ENCODE results near the gene CCDC167.

Gene CCDC167

DNA sequence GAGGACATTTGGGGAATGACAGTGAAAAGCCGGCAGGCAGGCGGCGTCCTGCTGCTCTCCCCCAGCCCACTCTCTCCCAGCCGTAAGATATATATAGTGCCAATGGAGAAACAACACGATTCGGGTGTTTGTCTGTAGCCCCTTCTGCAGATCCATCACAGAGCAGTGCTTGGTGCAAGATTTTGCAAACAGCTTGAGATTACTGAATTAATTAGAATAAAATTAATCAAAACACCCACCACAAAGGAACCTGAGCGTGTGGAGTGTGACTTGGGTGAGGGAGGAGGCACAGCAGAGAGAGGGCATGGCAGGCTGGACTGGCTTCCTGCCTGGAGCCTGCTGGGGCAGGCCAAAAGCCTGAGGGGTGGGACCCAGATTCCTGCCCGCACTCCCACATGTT lies 28.8 kb upstream of the CCDC167 start:
- DNase-seq: no peak

DNA sequence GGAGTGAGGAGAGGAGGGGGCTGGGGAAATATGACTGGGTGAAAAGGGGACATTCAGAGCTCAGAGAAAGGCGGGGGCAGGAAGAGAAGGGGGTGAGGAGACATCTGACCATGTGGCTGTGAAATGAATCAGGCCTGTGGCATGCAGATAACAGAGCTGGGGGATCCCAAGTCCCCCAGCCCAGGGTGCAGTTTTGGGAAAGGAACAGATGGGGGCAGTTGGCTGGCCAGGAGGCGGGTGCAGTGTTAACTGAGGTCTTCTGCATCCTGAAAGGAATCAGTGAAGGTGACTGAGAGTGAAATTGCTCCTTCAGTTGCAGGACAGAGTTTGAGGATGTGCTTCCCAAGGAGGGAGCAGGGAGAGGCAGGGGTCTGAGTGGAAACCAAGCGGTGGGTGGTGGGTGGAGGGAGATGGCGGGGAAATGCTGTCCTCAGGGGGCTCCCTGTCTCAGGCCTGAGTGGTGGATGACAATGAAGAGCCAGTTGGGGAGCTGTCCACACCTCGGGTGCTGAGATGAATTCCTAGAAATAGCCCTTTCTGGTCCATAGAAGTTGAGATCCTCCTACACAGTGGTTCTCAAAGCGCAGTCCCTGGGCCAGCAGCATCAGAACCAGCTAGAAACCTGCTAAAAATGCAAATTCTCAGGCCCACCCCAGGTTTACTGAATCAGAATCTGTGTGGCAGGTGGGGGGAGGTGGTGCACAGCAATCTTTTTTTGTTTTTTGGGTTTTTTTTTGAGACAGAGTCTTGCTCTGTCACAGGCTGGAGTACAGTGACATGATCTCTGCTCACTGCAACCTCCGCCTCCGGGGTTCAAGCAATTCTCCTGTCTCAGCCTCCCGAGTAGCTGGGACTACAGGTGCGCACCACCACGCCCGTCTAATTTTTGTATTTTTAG lies 26.0 kb upstream of the CCDC167 start:
- DNase-seq: no peak

DNA sequence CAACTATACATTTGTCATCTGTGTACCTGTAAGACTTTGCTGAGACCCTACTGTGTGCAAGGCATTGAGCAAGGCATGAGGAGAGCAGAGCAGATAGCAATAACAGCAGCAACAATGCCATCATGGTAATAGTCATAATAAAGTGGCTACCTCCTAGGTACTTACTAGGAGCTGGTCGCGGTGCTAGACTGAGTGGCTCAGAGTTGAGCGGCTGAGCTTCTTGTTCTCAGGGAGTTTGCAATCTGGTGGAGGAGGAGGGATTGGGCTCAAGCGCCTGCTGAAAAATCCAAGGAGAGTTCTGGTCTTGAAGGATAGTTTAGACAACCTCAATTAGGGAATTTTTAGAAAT lies 25.3 kb upstream of the CCDC167 start:
- DNase-seq: no peak

DNA sequence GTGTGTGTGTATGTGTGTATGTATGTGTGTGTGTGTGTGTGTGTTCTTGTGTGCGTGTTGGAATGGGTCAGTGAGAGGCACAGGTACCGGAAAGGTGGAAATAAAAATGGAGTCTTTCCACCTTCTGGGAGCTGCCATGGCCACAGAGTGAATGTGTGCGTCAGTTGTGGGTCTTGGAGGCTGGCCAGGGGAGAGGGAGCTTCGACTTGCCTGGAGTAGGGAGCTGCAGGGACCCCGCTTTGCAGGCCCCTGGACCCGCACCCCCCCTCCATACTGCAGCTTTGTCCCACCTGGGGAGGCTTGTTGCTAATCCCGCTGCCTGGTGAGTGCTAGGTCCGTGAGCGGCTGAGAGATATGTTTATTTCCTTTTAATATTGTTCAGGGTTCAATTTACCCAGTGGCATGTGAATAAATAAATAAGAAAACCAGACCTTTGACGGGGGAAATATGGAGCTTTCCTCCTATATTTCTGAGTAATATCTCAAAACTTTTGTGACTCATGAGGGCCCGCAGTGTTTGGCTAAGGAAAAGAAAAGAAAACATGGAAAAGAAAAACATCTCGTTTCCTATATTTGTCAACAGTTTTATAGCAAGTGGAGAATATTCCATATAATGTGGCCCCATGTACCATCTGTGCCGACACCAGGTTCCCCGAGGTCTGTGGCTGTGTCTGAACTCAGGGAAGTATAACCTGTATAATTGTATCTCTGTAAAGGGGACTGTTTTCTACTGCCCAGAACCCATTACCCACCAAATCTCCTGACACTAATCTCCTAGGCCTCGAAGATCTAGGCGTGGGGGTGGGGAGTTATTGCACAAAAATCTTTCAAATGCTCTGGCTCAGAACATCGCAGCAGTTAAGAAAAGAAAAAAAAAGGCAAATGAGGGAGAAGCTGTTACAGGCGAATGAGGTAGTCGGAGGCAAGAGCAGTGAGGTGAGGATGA lies 24.6 kb upstream of the CCDC167 start:
- DNase-seq: no peak

DNA sequence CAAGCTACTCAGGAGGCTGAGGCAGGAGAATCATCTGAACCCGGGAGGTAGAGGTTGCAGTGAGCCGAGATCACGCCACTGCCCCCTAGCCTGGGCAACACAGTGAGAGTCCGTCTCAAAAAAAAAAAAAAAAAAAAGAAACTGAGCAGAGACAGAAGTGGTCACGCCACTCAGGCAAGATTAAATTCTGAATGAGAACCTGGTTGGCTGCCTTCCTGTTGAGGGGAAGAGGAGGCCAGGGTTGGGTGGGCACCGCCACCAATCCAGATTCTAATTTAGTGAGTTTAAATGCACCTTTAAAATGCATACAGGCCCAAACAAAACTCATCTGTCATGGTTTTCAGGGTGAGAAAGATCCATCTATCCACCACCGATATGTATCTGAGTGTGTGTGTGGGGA lies 23.7 kb upstream of the CCDC167 start:
- DNase-seq: no peak

DNA sequence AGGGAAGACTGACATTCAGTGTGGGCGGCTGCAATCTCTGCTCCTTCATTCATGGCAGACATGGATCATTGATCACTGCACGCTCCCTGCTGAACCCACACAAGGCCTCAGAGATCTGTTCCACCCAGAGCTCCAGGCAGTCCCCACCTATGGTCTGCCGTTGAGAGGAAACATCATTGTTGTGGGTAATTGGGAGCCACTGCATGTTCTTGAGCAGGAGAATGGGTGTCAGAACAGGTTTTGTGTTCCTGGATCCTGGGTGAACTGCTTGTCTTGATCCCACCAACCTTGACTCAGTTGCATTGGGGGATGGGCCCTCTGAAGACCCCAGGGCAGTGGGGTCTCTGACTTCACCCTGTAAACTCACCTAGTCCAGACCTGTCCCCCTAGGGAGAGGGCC lies 23.1 kb upstream of the CCDC167 start:
- DNase-seq: no peak

DNA sequence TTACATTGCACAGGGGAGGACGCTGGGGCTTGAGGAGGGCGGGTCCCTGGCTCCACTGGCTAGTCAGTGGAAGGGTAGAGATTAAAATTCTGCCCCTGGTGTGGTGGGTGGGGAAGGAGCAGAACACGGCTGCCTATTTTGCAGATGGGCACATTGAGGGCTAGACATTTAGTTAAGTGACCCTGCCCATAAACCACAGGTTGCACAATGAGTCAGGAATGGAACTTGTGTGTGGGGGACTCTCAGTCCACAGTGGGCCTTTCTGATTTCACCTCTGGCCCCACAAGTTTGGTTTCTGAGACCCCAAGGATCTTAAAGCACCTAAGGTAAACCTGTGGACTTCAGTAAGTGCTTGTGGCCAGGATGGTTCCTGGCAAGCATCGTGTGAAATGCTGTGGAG lies 22.0 kb upstream of the CCDC167 start:
- DNase-seq: no peak

DNA sequence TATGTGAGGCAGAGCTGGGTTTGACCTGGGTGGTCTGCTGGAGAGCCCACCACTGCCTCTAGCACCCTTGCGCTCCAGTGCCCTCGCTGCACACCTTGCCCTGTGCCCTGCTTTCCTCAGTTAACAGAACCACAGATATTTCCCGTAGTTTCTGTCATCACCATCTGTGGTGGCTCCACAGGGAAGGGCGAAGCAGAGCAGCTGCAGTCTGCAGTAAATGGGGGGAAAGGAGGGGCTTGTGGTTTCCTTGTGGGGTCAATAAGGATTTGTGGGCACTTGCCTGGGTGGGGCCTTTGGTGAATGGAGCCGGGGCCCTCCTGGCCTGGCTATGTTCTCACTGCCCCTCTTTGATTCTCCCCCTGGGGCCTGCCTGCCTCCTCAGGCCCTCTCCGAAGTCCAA lies 21.2 kb upstream of the CCDC167 start:
- DNase-seq: no peak

DNA sequence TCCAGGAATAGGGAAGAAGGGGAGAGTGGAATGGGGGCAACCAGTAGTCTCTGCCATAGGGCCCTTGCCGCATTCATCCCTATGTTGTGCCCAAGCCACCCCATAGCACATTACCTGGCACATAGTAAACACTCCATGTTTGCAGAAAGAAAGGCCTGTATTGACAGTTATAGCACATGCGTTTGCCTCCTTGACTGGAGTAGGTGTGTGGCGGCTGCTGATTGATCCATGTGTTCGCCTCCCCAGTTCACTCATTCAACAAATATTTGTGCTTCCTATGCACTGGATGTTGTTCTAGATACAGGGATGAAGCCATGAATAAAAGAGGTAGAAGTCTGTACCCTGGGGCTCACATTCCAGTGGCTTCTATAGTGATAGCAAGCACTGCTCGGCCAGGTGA lies 19.8 kb upstream of the CCDC167 start:
- DNase-seq: no peak

DNA sequence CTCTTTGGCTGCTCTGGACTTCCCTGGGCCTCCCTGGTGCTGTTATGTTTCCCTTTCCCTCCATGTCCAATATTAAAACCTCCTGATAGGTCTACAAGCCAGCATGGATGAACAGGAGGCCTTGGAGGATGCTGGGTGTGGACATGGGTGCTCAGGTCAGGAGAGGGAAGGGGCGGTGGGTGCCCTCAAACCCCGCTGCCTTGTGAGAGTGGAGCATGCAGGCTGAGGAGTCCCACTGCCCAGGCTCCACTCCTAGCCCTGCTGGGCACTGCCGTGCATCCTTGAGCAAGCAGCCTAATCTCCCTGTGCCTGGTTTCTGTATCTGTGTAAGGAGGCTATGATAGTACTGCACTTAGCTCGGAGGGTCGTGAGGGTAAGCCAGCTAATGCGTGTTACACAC lies 18.4 kb upstream of the CCDC167 start:
- no peak for DNase-seq

DNA sequence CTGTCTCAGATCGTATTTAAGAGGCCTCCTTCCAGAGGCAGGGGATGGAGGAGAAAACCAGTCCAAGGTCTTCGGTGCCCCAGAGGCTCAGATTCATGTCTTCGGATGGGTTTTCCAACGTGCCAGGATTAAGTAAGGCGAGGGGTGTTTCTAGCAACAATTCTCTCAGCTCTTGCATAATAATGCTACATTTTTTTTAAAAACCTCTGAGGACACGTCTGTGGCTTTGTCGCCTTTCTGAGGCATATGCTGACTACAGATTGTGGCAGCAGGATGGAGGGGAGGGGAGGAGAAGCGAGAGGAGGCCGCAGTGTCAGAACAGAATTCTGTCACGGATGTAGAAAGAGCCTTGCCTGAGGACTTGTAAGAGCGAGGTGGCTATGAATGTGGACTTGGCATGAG lies 17.7 kb upstream of the CCDC167 start:
- peak; percentile 73 for DNase-seq

DNA sequence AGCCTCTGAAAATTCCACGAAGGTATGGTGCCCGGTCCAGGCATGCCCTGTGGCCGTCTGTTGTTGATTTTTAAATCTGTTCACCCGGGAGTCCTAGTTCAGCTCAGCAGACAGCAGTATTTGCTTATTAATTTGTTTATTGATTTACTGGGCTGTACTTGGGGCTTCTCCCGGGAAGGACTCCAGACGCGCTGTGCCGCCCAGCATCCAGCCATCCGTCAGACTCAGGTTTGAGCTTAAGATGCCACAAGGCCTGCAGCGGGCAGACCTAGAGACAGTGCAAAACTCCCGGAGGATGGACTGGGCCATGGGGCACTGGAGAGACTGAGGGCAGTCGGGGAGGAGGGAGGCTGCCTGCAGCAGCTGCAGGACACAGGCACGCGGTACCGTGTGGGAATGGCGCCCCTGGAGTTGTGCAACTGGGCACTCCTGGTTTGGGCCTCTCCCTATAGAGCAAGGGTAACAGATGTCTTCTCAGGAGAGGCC lies 17.3 kb upstream of the CCDC167 start:
- no peak for DNase-seq

DNA sequence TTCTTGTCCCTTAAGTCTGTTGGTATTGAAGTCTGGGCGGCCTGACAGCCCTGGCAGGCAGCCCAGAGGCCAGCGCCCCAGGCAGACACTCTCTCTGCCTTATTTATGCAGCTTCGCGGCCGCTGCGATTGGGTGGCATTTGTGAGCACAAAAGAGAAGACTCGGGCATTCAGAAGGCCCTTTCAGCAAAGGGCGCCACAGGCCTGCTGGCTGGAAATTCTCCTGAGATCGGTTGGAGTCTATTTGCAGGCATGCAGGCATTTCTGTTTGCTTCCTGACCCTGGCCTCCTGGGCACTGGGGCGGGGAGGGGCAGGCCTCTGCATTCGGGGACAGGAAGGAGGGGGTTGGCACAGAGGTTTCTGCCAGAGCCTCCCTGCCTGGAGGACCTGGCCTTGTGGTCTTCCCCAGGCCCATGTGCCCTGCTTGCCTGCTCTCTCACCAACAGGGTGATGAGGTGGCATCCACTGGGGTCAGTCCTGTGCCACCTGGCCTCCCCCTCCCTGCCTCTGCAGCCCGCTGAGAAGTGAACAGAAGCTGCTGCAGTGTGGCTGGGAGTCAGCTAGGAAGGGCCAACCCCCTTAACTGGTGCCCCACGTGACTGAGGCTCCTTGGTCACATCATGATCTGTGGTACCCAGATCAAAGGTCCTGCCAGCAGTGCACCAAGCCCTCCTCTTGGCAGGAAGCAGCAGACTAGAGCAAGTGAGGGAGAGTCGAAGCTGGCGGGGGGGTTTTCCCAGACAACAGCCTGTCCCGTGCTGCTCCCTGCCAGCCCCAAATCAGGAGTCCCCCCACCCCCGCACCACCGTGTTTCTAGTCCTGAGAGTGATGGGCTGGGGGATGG lies 16.6 kb upstream of the CCDC167 start:
- DNase-seq: peak; percentile 57

DNA sequence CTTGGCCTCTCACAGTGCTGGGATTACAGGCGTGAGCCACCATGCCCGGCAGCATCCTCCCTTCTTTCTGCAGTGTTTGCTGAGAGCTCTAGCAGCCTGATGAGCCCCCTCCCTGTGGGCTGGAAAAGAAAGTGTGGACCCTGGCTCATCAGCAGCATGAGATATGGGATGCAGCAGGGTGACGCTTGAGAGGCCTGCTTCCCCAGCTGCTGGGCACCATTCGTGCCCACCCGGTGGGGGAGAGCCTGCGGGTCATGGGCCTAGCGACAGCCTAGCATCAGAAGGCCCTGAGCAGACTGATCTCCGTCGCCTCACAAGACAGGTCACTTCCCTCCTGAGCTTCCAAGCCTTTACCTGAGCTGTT lies 16.0 kb upstream of the CCDC167 start:
- no peak for DNase-seq

DNA sequence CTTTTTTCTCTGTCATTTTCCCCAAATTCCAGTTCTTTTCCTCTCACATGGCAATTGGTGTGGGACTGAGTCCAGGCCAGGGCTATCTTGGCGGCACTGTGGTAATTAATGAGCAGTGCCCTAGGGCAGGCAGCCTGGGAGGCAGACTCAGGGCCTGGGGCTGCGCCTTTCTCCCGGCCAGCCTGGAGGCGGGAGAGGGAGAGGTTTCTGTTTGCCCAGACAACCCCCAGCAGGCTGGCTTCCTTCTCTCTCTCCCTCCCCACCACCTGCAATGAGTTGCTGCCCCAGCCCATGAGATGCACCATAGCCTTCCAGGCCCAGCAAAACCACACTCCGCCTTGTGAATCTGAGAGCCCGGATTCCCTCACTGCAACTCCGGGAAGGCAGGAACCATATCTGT lies 15.1 kb upstream of the CCDC167 start:
- DNase-seq: no peak

DNA sequence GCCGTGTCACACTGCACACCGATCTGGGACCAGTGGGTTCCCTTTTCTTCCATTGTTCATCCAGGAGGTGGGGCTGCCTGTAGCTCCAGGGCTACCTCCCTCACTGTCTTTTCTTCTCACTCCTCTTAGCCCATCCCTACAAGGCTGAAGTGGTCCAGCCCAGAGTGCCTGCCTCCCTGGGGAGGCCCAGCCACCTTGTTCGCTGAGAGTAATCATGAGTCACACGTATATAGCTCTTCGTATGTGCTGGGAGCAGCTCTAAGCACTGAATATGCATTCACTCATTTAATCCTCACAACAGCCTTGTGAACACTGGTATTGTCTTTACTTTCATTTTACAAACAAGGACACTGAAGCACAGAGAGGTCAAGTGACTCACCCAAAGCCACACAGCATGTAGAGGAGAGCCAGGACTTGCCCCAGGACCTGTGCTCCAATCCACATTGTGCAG lies 14.7 kb upstream of the CCDC167 start:
- DNase-seq: no peak

DNA sequence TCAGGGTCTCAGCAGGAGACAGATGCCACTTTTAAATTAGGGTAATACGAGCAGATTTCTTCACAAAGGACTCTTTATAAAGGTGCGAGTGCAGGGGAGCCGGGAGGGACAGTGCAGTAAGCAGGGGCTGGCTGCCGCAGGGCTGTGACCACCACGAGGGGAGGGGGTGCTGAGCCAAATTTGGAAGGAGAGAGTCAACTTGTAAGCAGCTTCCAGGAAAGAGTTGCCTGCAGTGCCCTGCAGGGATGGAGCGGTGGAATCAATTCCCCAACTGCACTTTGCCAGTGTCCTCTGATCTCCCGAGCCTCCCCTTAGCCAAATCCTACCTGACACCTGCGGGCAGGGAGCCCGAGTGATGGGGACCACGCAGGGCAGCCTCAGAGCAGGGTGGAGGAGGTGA lies 13.9 kb upstream of the CCDC167 start:
- DNase-seq: no peak

DNA sequence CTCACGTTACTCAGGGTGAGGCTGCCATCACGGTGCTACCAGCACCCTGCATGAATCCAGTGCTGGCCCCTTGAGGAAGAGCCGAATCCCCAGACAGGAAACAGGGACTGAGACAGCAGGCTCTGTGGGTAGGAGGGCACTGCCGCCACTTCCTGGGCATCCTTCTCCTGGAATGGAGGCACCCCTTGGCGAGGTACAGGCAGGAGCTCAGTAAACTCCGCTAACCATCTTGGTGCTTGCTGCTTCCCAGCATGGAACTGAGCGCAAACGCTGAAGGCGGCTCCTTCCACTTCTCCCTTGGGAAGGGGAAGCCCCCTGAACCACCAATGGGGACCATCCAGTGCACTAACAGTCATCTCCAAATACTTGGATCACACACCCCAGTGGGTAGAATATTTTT lies 13.5 kb upstream of the CCDC167 start:
- no peak for DNase-seq

DNA sequence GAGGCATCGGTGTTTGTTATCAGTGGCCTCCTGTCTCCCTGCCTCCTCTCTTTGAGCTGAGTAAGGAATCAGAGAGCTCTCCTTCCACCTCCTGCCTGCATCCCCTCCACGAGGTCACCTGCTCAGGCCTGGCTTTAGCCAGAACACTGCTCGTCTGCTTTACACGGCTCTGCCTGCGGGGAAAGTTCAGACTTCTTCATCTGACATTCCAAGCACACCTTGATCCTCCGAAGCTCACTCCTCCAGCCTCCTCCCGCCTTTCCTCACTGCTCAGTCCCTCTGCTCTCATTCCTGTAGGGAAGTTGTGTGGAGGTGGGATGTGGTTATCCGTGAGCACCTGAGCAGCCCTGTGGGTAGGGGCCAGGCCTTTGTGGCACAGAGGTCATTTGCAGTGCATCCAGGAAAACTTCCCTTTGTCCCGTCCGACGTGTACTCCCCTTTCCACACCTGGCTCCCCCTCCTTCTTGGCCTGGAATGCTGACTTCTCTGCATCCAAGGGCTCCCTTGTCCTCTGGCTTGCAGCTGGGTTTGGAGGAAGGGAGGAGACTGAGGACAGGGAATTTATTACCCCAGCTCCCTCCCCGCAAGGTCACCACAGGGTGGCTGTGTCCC lies 12.8 kb upstream of the CCDC167 start:
- DNase-seq: no peak

DNA sequence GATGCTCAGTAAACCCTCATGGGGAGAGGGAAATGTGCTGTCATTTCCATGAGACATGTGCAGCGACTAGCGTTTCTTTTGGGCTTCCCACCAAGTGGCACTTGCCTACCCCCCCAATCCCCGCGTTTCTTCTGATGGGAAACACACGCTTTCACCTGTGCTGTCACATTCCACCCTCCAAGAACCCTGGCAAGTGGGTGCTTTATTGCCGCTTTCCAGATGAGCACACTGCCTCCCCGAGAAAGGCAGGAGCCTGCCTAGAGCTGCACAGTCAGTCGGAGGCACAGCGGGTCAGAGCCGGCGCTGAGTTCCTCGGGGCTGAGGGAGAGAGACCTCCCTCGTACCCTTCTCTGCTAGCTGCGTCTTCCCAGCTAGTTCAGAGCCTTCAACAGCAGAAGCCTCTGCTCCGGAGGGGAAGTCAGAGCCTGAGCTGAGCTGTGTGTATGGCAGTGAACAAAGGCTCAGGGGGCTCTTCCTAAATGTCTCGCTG lies 12.3 kb upstream of the CCDC167 start:
- no peak for DNase-seq

DNA sequence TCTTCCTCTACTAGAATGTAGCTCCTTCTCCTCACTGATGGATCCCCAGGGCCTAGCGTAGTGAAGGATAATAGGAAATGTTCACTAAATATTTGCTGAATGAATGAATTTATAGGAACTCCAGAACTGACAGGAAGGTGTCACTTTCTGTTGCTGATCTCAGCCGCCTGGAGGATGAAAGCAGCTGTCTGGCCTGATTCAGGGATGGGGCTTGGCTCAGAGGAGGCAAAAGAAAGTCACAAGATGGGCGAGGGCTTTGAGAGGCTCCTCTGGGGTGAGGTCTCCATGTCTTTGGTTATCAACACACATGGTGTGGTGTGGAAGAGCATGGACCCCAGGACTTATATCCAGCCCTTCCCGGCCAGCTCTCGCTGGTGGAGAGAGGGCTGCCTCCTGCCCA lies 11.5 kb upstream of the CCDC167 start:
- no peak for DNase-seq

DNA sequence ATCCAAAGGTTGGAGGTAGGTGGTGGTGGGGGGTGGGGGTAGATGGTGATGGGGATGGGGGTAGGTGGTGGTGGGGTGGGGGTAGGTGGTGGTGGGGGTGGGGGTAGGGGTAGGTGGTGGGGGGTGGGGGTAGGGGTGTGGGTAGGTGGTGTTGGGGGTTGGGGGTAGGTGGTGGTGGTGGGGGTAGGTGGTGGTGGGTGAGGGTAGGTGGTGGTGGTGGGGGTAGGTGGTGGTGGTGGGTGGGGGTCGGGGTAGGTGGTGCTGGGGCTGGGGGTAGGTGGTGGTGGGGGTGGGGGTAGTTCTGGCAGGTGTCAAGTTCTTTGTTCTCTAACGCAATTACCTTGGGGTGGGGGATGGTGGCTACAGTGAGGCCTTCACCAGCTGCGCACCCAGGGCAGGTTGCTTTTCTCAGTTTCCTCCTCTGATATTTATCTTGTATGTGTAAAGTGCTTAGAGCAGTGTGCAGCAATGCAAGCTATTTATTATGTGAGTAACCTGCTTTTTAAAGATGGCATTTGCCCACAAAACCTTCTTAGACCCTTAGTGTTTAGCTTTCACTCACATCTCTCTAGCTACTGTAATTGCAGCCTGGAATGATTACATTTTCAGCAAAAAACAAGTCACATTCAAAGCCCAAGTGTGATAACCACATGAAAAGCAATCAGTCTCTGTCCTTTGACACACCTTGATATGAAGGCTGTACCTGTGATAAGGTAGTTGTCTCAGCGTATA lies 8.2 kb upstream of the CCDC167 start:
- DNase-seq: peak; percentile 29

Data from NK-92 treated with Interleukin-12 subunit alpha and Interleukin-12 subunit beta, amount 100 ng/mL, for 24 hours (cell line).